HG03097 (cell line): Measurements from ENCODE around the gene HLX.

Experiments used
- ATAC-seq: cut with Tn5 transposase; IDR thresholded peaks from one replicate; pipeline ENCODE4 v1.9.1; 2021; ENCODE audit not compliant: unreplicated experiment, low FRiP score

Gene HLX

GRCh38 chr1:220879076-220879508 is at the start of gene HLX:
Gene HLX, plus strand, starts transcription at chr1:220879443. Its CDS starts 415 bp downstream, at chr1:220879858.
- no peak for ATAC-seq

DNA sequence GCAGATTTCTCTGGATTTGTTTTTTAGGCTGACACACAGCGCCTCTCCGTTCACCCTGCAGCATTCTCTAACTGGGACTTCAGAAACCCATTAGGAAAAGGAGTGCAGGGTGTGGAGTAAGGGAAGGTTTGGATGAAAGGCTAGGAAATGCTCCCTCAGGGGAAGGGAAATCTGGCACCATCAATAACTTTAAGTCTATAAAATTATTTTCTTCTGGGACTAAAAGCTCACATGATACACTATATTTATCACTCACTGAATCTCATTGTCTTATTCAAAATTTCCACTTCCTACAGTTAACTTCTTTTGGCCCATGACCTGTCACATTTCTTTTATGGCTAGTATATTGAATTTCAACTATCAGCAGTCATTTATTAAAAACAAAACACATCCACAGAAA is 45.8 kb upstream of the HLX start:
- no peak for ATAC-seq

- ATAC-seq: no peak
Measured at GRCh38 chr1:220834155-220834870, 44.9 kb upstream of the HLX start.

GRCh38 chr1:220838578-220838977 is 40.7 kb upstream of the HLX start:
- no peak for ATAC-seq

DNA sequence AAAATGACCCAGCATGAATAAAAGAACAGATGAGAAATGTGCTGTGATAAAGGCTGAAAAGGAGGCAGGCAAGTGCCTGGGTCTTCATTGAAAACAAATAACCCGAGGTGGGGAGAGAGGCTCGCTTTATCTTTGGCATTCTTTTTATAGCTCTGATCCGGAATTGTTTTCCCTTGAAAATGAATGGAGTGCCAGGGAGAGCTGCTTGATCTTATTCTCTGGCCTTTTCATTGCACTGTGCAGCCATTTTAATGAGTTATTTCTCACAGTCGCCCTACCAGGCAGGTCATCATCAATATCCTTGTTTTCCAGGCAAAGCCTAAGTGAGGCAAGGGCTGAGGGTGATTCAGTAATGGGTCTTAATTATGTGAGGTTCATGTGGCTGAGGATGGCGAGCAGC is 39.8 kb upstream of the HLX start:
- no peak for ATAC-seq

DNA sequence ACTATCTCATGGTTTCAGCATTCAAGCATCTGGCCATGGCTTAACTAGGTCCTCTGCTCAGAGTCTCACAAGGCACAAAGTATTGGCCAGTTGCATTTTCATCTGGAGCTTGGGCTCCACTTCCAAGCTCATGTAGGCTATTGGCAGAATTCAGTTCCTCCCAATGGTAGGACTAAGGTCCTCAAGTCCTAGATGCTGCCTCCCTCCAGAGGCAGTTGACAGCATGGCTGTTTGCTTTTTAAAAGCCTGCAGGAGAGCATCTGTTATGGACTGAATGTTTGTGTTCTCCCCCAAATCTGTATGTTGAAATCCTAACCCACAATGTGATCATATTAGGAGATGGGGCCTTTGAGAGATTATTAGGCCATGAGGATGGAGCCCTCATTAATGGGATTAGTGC is 38.0 kb upstream of the HLX start:
- ATAC-seq: no peak

- no peak for ATAC-seq
Measured at GRCh38 chr1:220843481-220844011, 35.7 kb upstream of the HLX start.

GRCh38 chr1:220852408-220852807 is 26.8 kb upstream of the HLX start:
- ATAC-seq: no peak

- ATAC-seq: no peak
Measured at GRCh38 chr1:220872296-220872695, 6.9 kb upstream of the HLX start.

DNA sequence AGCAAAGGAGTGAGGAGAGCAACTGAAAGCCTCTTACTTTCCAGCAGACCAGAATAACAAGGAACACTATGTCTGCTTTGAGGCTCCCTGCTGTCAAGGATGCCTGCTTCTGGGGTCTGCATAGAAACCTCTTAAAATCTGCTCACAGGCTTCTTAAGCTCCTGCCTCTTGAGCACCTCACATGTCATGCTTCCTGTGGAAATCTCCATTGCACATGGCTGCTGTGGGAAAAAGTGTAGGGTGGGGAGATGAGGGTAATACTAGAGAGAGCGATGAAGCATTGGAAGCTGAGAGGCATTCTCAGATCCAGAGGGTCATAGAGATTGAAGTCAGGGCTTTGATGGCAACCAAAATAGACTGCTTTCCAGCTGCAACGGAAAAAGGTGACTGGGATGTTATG is 6.2 kb upstream of the HLX start:
- ATAC-seq: no peak

DNA sequence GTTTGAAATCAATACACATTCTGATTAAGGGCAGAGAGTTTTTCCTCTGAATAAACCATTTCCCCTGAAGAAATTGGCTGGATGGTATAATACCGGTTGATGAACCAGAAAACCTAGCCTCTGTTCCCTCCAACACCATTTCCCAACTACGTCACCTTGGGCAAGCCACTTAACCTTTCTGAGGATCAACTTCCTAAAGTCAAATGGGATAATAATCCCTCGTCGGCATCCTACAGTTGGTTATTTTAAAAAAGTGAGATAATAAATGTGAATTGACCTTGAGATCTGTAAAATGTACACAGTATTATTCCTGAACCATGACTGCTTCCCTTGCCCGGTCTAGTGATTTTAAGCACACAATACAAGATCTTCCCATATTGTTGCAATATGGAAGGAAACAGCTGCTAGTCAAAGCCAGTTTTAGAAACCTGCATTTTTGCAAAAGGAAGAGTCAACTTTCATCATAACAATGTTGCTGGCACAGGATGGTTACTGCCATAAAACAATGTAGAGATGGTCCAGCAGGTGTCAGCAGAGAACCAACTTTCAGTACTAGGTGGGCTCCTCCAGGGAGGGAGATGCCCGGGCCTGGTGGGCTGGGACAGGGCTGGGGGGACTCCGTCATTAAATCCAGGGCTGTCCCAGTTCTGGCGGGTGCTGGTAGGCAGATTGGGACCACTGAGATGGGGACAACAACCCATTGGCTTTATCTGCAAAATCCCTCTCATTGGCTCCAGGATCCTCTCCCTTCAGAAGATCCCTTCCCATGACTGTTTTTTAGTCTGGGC is 5.2 kb upstream of the HLX start:
- no peak for ATAC-seq

GRCh38 chr1:220875260-220875659 is 4.0 kb upstream of the HLX start:
- no peak for ATAC-seq

- no peak for ATAC-seq
Measured at GRCh38 chr1:220876511-220877376, 2.5 kb upstream of the HLX start.

DNA sequence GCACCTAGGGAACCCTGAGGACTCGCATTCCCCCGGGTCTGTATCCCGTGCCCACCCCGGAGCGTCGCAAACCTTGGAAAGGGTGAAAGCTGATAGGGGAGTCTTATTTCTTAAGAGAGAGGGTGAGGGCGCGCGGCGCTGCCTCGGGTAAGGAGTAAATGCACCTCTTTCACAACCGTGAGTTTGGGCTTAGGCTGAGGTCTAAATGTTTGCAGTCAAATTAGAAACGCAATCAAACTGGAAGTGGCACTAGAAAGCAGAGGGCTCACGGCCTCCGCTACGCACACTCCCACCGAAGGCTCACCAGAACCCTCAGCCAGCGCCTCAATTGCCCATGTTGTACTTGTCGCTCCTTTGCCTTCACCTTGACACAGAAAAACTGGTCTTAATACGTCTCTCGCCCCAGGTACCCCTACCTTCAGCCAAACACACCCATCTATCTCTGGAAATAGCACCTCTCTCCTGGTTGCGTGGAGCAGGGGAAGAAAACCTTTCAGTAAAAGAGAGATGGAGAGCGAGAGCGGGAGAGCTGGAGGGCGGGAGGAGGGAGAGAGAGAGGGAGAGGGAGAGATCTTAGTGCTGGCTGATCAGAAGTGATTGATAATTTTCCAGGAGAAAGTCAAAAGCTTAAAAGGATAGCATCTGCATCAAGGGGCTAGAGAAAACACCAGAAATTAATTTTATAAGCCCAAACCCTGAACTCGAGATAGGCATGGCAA is 1.7 kb upstream of the HLX start:
- ATAC-seq: no peak

DNA sequence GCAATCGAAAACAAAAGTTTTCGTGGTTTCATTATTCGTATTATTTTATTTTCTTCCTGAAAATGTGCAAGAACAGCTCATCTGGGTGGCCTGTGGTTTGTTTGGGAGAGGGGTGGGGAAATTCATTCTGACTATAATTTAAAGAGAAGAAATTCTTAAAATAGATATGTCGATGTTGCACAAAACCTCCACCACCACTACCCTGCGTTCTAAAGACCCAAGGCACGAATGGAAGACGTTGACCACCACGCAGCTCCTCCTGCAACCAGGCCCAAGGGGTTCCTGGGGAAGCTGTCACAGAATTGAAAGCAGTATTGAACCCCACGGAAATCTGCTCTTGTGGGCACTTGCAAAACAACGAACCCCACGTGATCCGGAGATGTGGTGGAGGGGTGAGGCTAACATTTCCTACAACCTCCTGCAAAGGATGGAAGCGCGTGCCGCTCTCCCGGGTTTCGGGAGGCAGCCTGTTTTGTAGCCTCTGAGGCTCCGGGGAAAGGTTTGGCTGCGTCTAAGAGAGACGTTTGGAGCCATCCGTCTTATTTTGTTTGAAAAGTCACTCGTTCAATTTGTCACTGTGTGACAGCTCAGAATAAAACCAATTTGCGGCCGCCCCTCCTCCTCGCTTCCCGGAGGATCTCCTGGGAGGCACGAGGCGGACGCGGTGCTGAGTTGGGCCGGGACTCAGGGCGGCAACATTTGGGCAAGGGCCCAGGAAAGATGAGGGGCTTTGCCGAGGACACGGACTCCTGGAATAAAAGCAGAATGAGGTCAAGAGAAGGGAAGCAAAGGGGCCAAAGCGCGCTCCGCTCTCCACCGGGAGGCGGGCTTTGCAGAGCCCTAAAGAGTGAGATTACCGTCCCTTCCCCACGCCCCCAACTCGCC is 810 bp upstream of the HLX start:
- ATAC-seq: no peak

GRCh38 chr1:220879509-220880361 is 492 bp downstream of the HLX start:
- no peak for ATAC-seq

GRCh38 chr1:220880362-220880670 is 1.1 kb downstream of the HLX start:
- ATAC-seq: no peak

DNA sequence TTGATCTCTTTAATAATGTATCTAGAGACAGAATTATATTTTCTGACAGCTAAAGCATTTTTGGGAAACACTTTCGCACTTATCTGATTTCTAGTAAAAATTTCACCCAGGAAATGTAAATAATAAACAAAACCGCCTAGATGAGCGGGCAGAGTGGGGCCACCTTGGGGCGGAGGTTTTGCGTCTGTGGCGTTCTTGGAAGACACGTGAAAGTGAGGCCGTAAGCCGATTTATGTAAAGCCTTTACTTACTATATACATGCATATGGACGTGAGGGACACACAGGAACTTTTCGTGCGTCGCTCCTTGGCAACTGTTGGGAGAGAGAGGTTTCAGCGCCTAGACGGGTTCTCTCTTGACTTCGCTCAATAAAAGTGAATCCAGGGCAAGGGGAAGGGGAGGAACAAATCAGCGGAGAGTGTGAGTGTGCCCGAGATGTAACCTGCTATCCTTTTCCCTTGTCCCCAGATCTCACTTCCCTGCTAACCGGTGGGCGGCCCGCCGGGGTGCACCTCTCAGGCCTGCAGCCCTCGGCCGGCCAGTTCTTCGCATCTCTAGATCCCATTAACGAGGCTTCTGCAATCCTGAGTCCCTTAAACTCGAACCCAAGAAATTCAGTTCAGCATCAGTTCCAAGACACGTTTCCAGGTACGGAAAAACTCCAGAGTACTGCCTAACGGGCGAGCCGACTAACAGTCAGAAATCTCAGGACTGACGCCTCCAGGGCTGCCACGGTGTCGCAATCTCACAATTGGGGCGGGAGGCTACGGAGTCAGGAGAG is 1.7 kb downstream of the HLX start:
- no peak for ATAC-seq
